ENCODE measurements around the gene LIMA1. TPM values are rescaled to one million over a fixed set of nuclear protein-coding genes. Genes with fewer than 3 reads are reported as not detected.

LIMA1 gene
- total and polyA plus RNA-seq, 9 of the 15 experiments (the other 6 are each of a cell fraction or from before 2014, with no cell fraction given) = 20.2 to 37.8 (median 27.3) TPM

GRCh38 chr12:50283229-50283923 lies at the start of gene LIMA1 (continued):
- TF ChIP-seq KLF6 (CRISPR knock-in tag; IDR thresholded peaks at IDR 0.05; ENCODE audit: borderline replicate concordance) (no peak), ZNF12 (CRISPR knock-in tag; IDR thresholded peaks at IDR 0.05) (no peak), ARID4B (CRISPR knock-in tag; IDR thresholded peaks at IDR 0.05) (peak; percentile 76), SNRNP70 (optimal IDR thresholded peaks at IDR 0.05; ENCODE audit: low read depth, low read length) (no peak), TFAP4 (CRISPR knock-in tag; IDR thresholded peaks at IDR 0.05; ENCODE audit: borderline replicate concordance) (no peak; the same call in 1 of the 2 replicates), ARNT (IDR thresholded peaks at IDR 0.05) (no peak), RHOXF2B (CRISPR knock-in tag; conservative IDR thresholded peaks at IDR 0.05) (no peak), LCOR (CRISPR knock-in tag; IDR thresholded peaks at IDR 0.05) (no peak), SP1 (CRISPR knock-in tag; IDR thresholded peaks at IDR 0.05) (peak; percentile 64), U2AF2 (optimal IDR thresholded peaks at IDR 0.05; ENCODE audit: low read depth, low read length) (no peak), U2AF1 (optimal IDR thresholded peaks at IDR 0.05; ENCODE audit: low read depth, low read length) (no peak), MNT (conservative IDR thresholded peaks at IDR 0.05) (peak in 1 of 2 experiments; percentile 65; a peak in 1 of 4 replicates), ZNF57 (CRISPR knock-in tag; IDR thresholded peaks at IDR 0.05) (no peak), EP400 (IDR thresholded peaks at IDR 0.05) (peak; percentile 70), GATAD2B (IDR thresholded peaks at IDR 0.05; ENCODE audit: borderline replicate concordance) (peak; percentile 57; the same call in 1 of the 2 replicates)
